Hepatocyte (in vitro differentiated cells): ENCODE measurements around the gene RGS18.

Source experiments
- EZH2 ChIP-seq: fragments of 200-600 bp; sonication (generic); IDR thresholded peaks from 2 replicates; pipeline ENCODE4 v1.6.1; 2016; ENCODE audit warnings: antibody characterized with exemption, mild to moderate bottlenecking, borderline replicate concordance
- EZH2phosphoT487 ChIP-seq: fragments of 200-600 bp; sonication (generic); IDR thresholded peaks from one replicate; pipeline ENCODE4 v1.6.1; 2018; ENCODE audit warnings: antibody characterized with exemption, mild to moderate bottlenecking, low read depth, moderate library complexity; ENCODE audit not compliant: unreplicated experiment, severe bottlenecking
- TF ChIP-seq, protein P1 (sequence below): fragments of 200-600 bp; sonication (generic); IDR thresholded peaks from 2 replicates; pipeline ENCODE4 v1.5.1; 2016; ENCODE audit warnings: antibody characterized with exemption, mild to moderate bottlenecking; ENCODE audit not compliant: poor library complexity

- TF ChIP-seq, protein P1, sequence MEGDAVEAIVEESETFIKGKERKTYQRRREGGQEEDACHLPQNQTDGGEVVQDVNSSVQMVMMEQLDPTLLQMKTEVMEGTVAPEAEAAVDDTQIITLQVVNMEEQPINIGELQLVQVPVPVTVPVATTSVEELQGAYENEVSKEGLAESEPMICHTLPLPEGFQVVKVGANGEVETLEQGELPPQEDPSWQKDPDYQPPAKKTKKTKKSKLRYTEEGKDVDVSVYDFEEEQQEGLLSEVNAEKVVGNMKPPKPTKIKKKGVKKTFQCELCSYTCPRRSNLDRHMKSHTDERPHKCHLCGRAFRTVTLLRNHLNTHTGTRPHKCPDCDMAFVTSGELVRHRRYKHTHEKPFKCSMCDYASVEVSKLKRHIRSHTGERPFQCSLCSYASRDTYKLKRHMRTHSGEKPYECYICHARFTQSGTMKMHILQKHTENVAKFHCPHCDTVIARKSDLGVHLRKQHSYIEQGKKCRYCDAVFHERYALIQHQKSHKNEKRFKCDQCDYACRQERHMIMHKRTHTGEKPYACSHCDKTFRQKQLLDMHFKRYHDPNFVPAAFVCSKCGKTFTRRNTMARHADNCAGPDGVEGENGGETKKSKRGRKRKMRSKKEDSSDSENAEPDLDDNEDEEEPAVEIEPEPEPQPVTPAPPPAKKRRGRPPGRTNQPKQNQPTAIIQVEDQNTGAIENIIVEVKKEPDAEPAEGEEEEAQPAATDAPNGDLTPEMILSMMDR, result no peak
- TF ChIP-seq EZH2, result no peak
- no peak for TF ChIP-seq EZH2phosphoT487
These were observed 48.7 kb upstream of the RGS18 start for GRCh38 chr1:192109576-192109975.
